Tibial nerve (tissue), 3 donors: Measurements from ENCODE around the gene SLX9.

Experiments
- CTCF ChIP-seq, 5 experiments: fragments of 200-600 bp in 3 of 5; fragments of 450-650 bp in 2 of 5; sonication (generic) in 3 of 5; IDR thresholded peaks; one replicate each; pipeline ENCODE4 v1.5.1; 2016 to 2019; ENCODE audit warnings: antibody characterized with exemption in 5 of 5, mild to moderate bottlenecking in 3 of 5, moderate library complexity in 2 of 5
- POLR2A ChIP-seq, 2 donors: fragments of 450-650 bp; IDR thresholded peaks; one replicate each; pipeline ENCODE4 v1.6.1; 2017; ENCODE audit warnings: antibody characterized with exemption in 2 of 2, mild to moderate bottlenecking in 2 of 2, moderate library complexity in 2 of 2

GRCh38 chr21:44933918-44934260, 5.9 kb upstream of the SLX9 start:
- no peak for TF ChIP-seq CTCF (IDR thresholded peaks at IDR 0.05)
- TF ChIP-seq POLR2A (IDR thresholded peaks at IDR 0.05), result no peak
